Naive thymus-derived CD4-positive, alpha-beta T cell (primary cell): ENCODE data around the gene HPDL. TPM values are rescaled to one million over a fixed set of nuclear protein-coding genes. Genes with fewer than 3 reads are reported as not detected.

Source experiments
- ATAC-seq: fragments of 150-1000 bp; cut with Tn5 transposase; 2 replicates; pipeline ENCODE4 v1.10.0; 2021; ENCODE audit warnings: mild to moderate bottlenecking, moderate library complexity
- CTCF ChIA-PET: fragments of 350-600 bp; sonication (Branson Sonifier 250); formaldehyde crosslinking; loops from one replicate; lab custom pipeline; 2021; ENCODE audit warnings: antibody characterized with exemption; lab: Charles Lee
- POLR2A ChIA-PET: fragments of 350-600 bp; sonication (Branson Sonifier 250); formaldehyde crosslinking; loops from one replicate; lab custom pipeline; 2021; ENCODE audit warnings: antibody characterized with exemption, inconsistent platforms; lab: Charles Lee
- DNase-seq, 9 donors: peaks; one replicate each; pipeline versions ENCODE4 v3.0.0 to v3.0.0-alpha.2; 2020 to 2022; ENCODE audit warnings: mixed read lengths in 1 of 9
- H3K27ac ChIP-seq: one replicate; pipeline ENCODE4 v1.7.0; 2013; ENCODE audit warnings: mild to moderate bottlenecking, low read depth, low read length, moderate library complexity
- H3K27me3 ChIP-seq, 2 donors: one replicate each; pipeline ENCODE4 v1.7.0; 2013; ENCODE audit warnings: low read length in 2 of 2, mild to moderate bottlenecking in 2 of 2, moderate library complexity in 2 of 2; ENCODE audit not compliant: control insufficient read depth in 2 of 2, insufficient read depth in 2 of 2
- H3K36me3 ChIP-seq, 3 experiments: 1 replicate in 2 of 3; 2 replicates in 1 of 3; pipeline ENCODE4 v1.7.0; 2013; ENCODE audit warnings: low read length in 3 of 3, mild to moderate bottlenecking in 3 of 3, moderate library complexity in 1 of 3; ENCODE audit not compliant: insufficient read depth in 3 of 3, control insufficient read depth in 2 of 3
- H3K4me1 ChIP-seq, 2 donors: one replicate each; pipeline ENCODE4 v1.7.0; 2013; ENCODE audit warnings: low read length in 2 of 2, mild to moderate bottlenecking in 2 of 2, moderate library complexity in 1 of 2; ENCODE audit not compliant: control insufficient read depth in 2 of 2, insufficient read depth in 2 of 2
- H3K4me3 ChIP-seq: 2 replicates; pipeline ENCODE4 v1.7.0; 2013; ENCODE audit warnings: mild to moderate bottlenecking, low read length
- H3K9me3 ChIP-seq, 3 experiments: 1 replicate in 2 of 3; 2 replicates in 1 of 3; pipeline ENCODE4 v1.7.0; 2013; ENCODE audit warnings: low read length in 3 of 3; ENCODE audit not compliant: control insufficient read depth in 2 of 3
- H3K27ac Mint-ChIP-seq, 9 donors: one replicate each; pipeline ENCODE4 v1.8.0; 2020 to 2022; ENCODE audit warnings: mixed read lengths in 9 of 9, mild to moderate bottlenecking in 8 of 9, moderate library complexity in 5 of 9, inconsistent platforms in 2 of 9
- H3K27me3 Mint-ChIP-seq, 5 donors: one replicate each; pipeline ENCODE4 v1.8.0; 2021 to 2022; ENCODE audit warnings: mixed read lengths in 5 of 5, mild to moderate bottlenecking in 1 of 5
- H3K36me3 Mint-ChIP-seq, 5 donors: one replicate each; pipeline ENCODE4 v1.8.0; 2020 to 2022; ENCODE audit warnings: mixed read lengths in 5 of 5, mild to moderate bottlenecking in 3 of 5, inconsistent platforms in 1 of 5
- H3K4me1 Mint-ChIP-seq, 7 donors: one replicate each; pipeline ENCODE4 v1.8.0; 2020 to 2022; ENCODE audit warnings: mixed read lengths in 7 of 7, mild to moderate bottlenecking in 3 of 7, inconsistent platforms in 1 of 7
- H3K4me3 Mint-ChIP-seq, 10 donors: one replicate each; pipeline ENCODE4 v1.8.0; 2020 to 2022; ENCODE audit warnings: mild to moderate bottlenecking in 10 of 10, mixed read lengths in 10 of 10, moderate library complexity in 6 of 10, inconsistent platforms in 2 of 10
- H3K9me3 Mint-ChIP-seq, 11 donors: one replicate each; pipeline ENCODE4 v1.8.0; 2020 to 2022; ENCODE audit warnings: mixed read lengths in 11 of 11, mild to moderate bottlenecking in 4 of 11, inconsistent platforms in 1 of 11, moderate library complexity in 1 of 11
- intact Hi-C, 2 donors: fragments of 100-400 bp; cut with micrococcal nuclease; formaldehyde crosslinking; loops; one replicate each; pipeline ENCODE4 v1.15.1; 2023
- polyA plus RNA-seq, 2 donors: library from polyadenylated mRNA; unstranded; fragments of 300-500 nt; fragmentation: Illumina TruSeq; gene quantifications; one replicate each; pipeline ENCODE4 v1.2.3, GENCODE V29; 2021
- total RNA-seq, 6 experiments: library from RNA in 5 of 6; stranded (reverse) in 5 of 6; gene quantifications; 1 replicate in 5 of 6; 2 replicates in 1 of 6; pipeline ENCODE4 v1.2.3 and lab custom pipeline; 2021 to 2026

Gene HPDL
- total and polyA plus RNA-seq, 7 experiments from 2014 or later = 0.32 to 6.7 (median 0.69) TPM

DNA sequence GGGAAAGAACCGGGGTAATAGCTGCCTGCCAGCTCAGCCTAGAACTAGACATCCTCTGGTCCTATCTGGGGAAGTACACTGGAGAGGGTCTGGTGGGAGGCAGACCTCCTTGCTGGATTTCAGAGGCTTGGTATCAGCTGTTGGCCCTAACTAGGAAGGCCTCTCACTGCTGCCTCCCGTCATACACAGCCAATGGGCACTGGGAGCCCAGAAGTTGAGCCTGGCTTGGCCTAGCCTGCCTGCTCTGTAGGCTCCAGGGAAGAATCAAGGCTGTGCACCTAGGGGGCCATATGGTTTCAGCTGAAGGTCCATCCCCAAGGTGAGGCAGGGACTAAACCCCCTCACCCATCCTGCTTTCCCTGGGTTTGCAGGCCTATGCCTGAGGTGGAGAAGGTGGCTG is 17.8 kb downstream of the HPDL start:
- no peak overlapping the region for H3K4me3 ChIP-seq
- Mint-ChIP-seq H3K27me3 (no peaks in the 10 kb centered on the region), H3K36me3 (peaks cover 0 to 30% (median 4%) of the 10 kb centered on the region in 5 donors), H3K9me3 (no peaks in the 10 kb centered on the region), H3K27ac (peak overlapping the region in 1 of 9 donors; percentile 34), H3K4me1 (peaks cover 8 to 37% (median 28%) of the 10 kb centered on the region in 7 donors), H3K4me3 (no peak overlapping the region)
- CTCF ChIA-PET = interaction anchor here (0.5 kb wide), 1 partner anchor 162 kb away, joined by 3 read pairs; no protein-coding TSS in a partner anchor
- H3K9me3 ChIP-seq = no peaks in the 10 kb centered on the region
- peaks cover 21 to 25% of the 10 kb centered on the region in 2 donors for H3K4me1 ChIP-seq
- no peak for ATAC-seq
- peaks cover 7 to 60% (median 24%) of the 10 kb centered on the region in 3 experiments for H3K36me3 ChIP-seq
- no peak for DNase-seq
- intact Hi-C loops = loop anchor here in 1 of 2 donors (5.0 kb wide), 1 partner anchor 1988 kb away; the partner anchor contains the start of gene CMPK1
- H3K27ac ChIP-seq = no peak overlapping the region
- no peaks in the 10 kb centered on the region for H3K27me3 ChIP-seq
- POLR2A ChIA-PET = interaction anchor here (1.2 kb wide), 1 partner anchor 331 kb away, joined by 3 read pairs; no protein-coding TSS in a partner anchor

DNA sequence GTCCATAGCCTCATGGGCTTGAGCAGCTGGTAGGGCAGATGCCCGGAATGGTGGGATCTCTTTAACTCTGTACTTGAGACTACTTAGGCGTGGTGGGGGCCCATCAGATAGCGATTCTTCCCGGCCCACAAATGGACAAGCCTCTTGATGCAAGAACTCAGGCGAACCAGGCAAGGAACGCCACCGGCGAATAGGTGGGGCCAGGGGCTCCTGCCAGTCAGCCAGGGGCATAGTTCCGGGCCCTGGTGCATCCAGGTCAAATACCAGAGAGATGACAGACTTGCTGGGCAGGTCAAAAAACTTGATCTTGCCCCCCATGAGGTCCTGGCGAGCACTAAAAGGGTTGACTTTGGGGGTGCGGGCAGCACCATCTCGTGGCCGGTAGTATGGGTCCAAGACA is 18.3 kb downstream of the HPDL start:
- peaks cover 8 to 34% (median 25%) of the 10 kb centered on the region in 7 donors for H3K4me1 Mint-ChIP-seq
- Histone ChIP-seq H3K4me1 (peaks cover 21 to 25% of the 10 kb centered on the region in 2 donors), H3K27me3 (no peaks in the 10 kb centered on the region), H3K4me3 (no peak overlapping the region), H3K36me3 (peaks cover 7 to 58% (median 24%) of the 10 kb centered on the region in 3 experiments), H3K9me3 (no peaks in the 10 kb centered on the region), H3K27ac (no peak overlapping the region)
- POLR2A ChIA-PET = no interaction called here
- peak overlapping the region in 2 of 9 donors; percentile 34 to 72 for H3K27ac Mint-ChIP-seq
- intact Hi-C loops = no loop called here
- no peaks in the 10 kb centered on the region for H3K27me3 Mint-ChIP-seq
- H3K4me3 Mint-ChIP-seq = no peak overlapping the region
- peaks cover 0 to 30% (median 4%) of the 10 kb centered on the region in 5 donors for H3K36me3 Mint-ChIP-seq
- DNase-seq (no peak), ATAC-seq (no peak)
- CTCF ChIA-PET = interaction anchor here (0.5 kb wide), 1 partner anchor 162 kb away, joined by 3 read pairs; no protein-coding TSS in a partner anchor
- H3K9me3 Mint-ChIP-seq = no peaks in the 10 kb centered on the region

DNA sequence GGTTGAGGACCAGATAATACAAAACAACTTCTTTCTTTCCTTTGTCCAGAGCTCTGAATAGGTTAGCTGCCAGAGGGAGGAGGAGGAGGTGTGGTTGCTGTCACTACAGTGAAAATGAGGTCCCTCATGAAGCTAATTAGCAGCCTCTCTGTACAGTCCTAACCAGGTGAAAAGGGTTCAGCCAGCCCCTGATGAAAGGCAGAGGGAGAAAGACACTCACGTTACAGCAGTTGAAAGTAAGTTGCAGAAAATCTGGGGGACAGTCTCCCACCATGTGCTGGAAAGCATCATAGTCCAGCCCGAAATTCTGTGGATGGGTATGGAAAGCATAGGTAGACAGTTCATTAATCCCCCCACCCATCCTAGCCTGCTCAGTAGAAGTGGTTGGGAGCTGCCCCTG is 19.8 kb downstream of the HPDL start:
- Mint-ChIP-seq H3K4me1 (peaks cover 6 to 21% (median 12%) of the 10 kb centered on the region in 7 donors), H3K4me3 (no peak overlapping the region), H3K36me3 (peaks cover 0 to 30% (median 0%) of the 10 kb centered on the region in 5 donors), H3K27me3 (no peaks in the 10 kb centered on the region), H3K9me3 (no peaks in the 10 kb centered on the region), H3K27ac (peak overlapping the region in 4 of 9 donors; percentile 6 to 71 (median 34))
- peaks cover 10 to 14% of the 10 kb centered on the region in 2 donors for H3K4me1 ChIP-seq
- ATAC-seq (no peak), DNase-seq (no peak)
- H3K27ac ChIP-seq = no peak overlapping the region
- H3K27me3 ChIP-seq = no peaks in the 10 kb centered on the region
- POLR2A ChIA-PET = no interaction called here
- intact Hi-C loops = no loop called here
- no peaks in the 10 kb centered on the region for H3K9me3 ChIP-seq
- H3K36me3 ChIP-seq = peaks cover 7 to 53% (median 24%) of the 10 kb centered on the region in 3 experiments
- CTCF ChIA-PET = interaction anchor here (0.5 to 0.6 kb wide), 2 partner anchors 314 to 333 kb away, joined by 4 to 5 read pairs; no protein-coding TSS in a partner anchor
- no peak overlapping the region for H3K4me3 ChIP-seq

DNA sequence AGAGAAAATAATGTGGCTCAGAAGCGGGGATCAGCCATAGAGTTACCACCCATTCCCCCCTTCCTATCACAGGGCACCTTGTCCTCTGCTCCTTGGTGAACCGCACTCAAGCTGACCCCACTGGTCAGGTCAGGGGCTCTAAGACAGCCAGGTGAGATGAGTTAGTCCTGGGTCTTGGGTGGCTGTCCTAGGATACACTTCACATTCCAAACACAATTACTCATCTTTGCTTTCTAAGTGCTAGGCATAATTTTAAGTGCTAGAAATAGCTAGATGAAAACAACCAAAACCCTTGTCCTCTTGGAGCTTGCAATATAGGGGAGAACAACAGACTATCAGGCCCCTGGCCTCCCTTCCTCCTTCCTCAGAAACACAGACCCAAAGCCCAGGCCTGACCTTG is 21.3 kb downstream of the HPDL start:
- Mint-ChIP-seq H3K9me3 (no peaks in the 10 kb centered on the region), H3K4me3 (no peak overlapping the region), H3K36me3 (peaks cover 0 to 18% (median 0%) of the 10 kb centered on the region in 5 donors), H3K27me3 (no peaks in the 10 kb centered on the region), H3K27ac (peak overlapping the region in 7 of 9 donors; percentile 26 to 85 (median 43)), H3K4me1 (peaks cover 0 to 9% (median 1%) of the 10 kb centered on the region in 7 donors)
- no peaks in the 10 kb centered on the region for H3K27me3 ChIP-seq
- intact Hi-C loops = no loop called here
- ChIA-PET POLR2A (interaction anchor here (0.6 kb wide), 2 partner anchors 168 to 174 kb away, joined by 3 read pairs; no protein-coding TSS in a partner anchor), CTCF (interaction anchor here (0.6 to 1.2 kb wide), 3 partner anchors 12 to 221 kb away, joined by 3 to 4 read pairs (median 3); no protein-coding TSS in a partner anchor)
- ATAC-seq (no peak), DNase-seq (no peak)
- H3K36me3 ChIP-seq = peaks cover 7 to 38% (median 11%) of the 10 kb centered on the region in 3 experiments
- no peaks in the 10 kb centered on the region for H3K9me3 ChIP-seq
- H3K4me1 ChIP-seq = no peaks in the 10 kb centered on the region
- H3K4me3 ChIP-seq = no peak overlapping the region
- H3K27ac ChIP-seq = no peak overlapping the region

DNA sequence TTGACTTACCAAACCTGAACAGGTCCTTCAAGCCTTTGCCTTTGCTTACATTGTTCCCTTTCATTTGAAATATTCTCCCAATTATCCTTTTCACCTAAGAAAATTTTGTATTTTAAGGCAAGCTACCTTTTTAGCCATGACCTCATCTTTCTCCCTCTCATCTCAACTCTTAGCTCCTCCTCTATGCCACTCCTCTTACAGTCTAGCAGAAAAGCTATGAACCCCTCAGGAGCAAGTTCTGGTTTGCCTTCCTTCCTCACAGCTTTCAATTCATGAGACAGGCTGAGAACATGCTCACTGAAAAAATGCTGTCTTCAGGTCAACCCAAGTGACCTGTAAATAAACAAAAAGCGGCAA is 21.9 kb downstream of the HPDL start:
- no peaks in the 10 kb centered on the region for H3K9me3 ChIP-seq
- peaks cover 2 to 33% (median 6%) of the 10 kb centered on the region in 3 experiments for H3K36me3 ChIP-seq
- no peak for DNase-seq
- POLR2A ChIA-PET = interaction anchor here (0.6 to 0.9 kb wide), 4 partner anchors 8 to 174 kb away, joined by 3 read pairs; partner anchors contain the start of genes MUTYH and TOE1
- H3K4me1 Mint-ChIP-seq = peaks cover 0 to 9% (median 0%) of the 10 kb centered on the region in 7 donors
- H3K27me3 Mint-ChIP-seq = no peaks in the 10 kb centered on the region
- intact Hi-C loops = no loop called here
- peaks cover 0 to 12% (median 0%) of the 10 kb centered on the region in 5 donors for H3K36me3 Mint-ChIP-seq
- no peaks in the 10 kb centered on the region for H3K27me3 ChIP-seq
- no peaks in the 10 kb centered on the region for H3K9me3 Mint-ChIP-seq
- CTCF ChIA-PET = interaction anchor here (0.8 to 1.2 kb wide), 2 partner anchors 11 to 144 kb away, joined by 3 to 4 read pairs; no protein-coding TSS in a partner anchor
- no peak overlapping the region for H3K4me3 ChIP-seq
- no peaks in the 10 kb centered on the region for H3K4me1 ChIP-seq
- peak overlapping the region in 6 of 9 donors; percentile 36 to 85 (median 52) for H3K27ac Mint-ChIP-seq
- H3K4me3 Mint-ChIP-seq = no peak overlapping the region
- no peak for ATAC-seq
- no peak overlapping the region for H3K27ac ChIP-seq

DNA sequence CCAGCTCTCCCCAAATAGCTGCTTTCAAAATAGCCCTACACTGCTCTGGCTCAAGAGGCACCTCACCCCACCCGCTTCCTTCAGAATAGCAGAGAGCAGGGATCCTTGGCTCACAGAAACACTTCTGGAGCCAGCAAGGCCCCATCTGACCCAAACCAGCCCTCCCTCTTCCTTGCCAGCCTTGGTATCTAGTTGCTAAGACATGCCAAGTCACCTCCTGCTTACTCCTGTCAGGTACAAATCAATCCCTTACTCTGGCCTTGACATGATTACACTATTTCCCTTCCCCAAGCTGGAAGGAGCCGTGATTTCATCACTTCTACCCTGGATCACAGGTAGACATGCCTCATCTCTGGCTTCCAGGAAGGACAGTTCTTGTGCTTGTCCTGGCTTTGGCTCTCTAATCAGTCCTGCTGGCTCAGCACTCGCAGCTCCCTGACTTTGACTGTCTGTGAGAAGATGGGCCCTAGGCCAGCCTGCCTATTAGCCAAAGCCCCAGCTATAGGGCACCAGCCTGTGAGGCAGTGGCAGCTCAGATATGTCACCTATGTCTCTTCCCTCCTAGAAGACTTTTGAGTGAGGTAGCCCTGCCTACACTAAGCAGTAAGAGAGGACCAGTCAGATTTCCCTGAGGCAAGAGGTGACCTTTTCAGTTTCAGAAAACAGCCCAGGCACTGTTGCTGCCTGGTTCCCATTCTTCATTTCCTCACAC is 22.4 kb downstream of the HPDL start:
- ATAC-seq = no peak
- CTCF ChIA-PET = no interaction called here

More for the DNA sequence above, 22.4 kb downstream of the HPDL start:
- Mint-ChIP-seq H3K9me3 (no peaks in the 10 kb centered on the region), H3K4me1 (peaks cover 0 to 9% (median 0%) of the 10 kb centered on the region in 7 donors), H3K36me3 (peaks cover 0 to 10% (median 0%) of the 10 kb centered on the region in 5 donors), H3K27me3 (no peaks in the 10 kb centered on the region), H3K27ac (peak overlapping the region in 6 of 9 donors; percentile 36 to 85 (median 62)), H3K4me3 (no peak overlapping the region)
- Histone ChIP-seq H3K4me3 (no peak overlapping the region), H3K27me3 (no peaks in the 10 kb centered on the region), H3K9me3 (no peaks in the 10 kb centered on the region), H3K4me1 (no peaks in the 10 kb centered on the region), H3K36me3 (peaks cover 0 to 27% (median 6%) of the 10 kb centered on the region in 3 experiments), H3K27ac (no peak overlapping the region)
- POLR2A ChIA-PET = interaction anchor here (0.9 kb wide), 2 partner anchors 9 to 149 kb away, joined by 3 read pairs; partner anchors contain the start of genes MUTYH and TOE1
- DNase-seq = no peak
- intact Hi-C loops = no loop called here
